Esophagus muscularis mucosa (tissue), 4 donors: ENCODE data around the gene ARHGAP8. TPM values are rescaled to one million over a fixed set of nuclear protein-coding genes. Genes with fewer than 3 reads are reported as not detected.

ENCODE experiments used
- DNase-seq: peaks from one replicate; pipeline ENCODE4 v3.0.0-alpha.2; 2017; ENCODE audit errors: extremely low spot score
- H3K27ac ChIP-seq, 4 donors: fragments of 200-600 bp; sonication (generic); replicated peaks in 1 of 4; 1 replicate in 3 of 4; 2 replicates in 1 of 4; pipeline ENCODE4 v1.5.1; 2016 to 2019; ENCODE audit warnings: mild to moderate bottlenecking in 1 of 4
- H3K27me3 ChIP-seq, 4 donors: fragments of 200-600 bp; sonication (generic); one replicate each; pipeline versions ENCODE4 v1.5.1 to v1.6.0; 2016 to 2019
- H3K36me3 ChIP-seq, 4 donors: fragments of 200-600 bp; sonication (generic); one replicate each; pipeline ENCODE4 v1.5.1; 2016 to 2019
- H3K4me1 ChIP-seq, 4 donors: fragments of 200-600 bp; sonication (generic); one replicate each; pipeline ENCODE4 v1.5.1; 2016 to 2019
- H3K4me3 ChIP-seq, 4 donors: fragments of 200-600 bp; sonication (generic); 1 replicate in 2 of 4; 2 replicates in 2 of 4; pipeline ENCODE4 v1.5.1; 2016 to 2019; ENCODE audit warnings: mild to moderate bottlenecking in 4 of 4, moderate library complexity in 1 of 4
- H3K9me3 ChIP-seq, 4 donors: fragments of 200-600 bp; sonication (generic); 1 replicate in 3 of 4; 2 replicates in 1 of 4; pipeline ENCODE4 v1.5.1; 2016 to 2019
- CTCF ChIP-seq, 3 experiments: fragments of 200-600 bp in 2 of 3; fragments of 450-650 bp in 1 of 3; sonication (generic) in 2 of 3; IDR thresholded peaks; one replicate each; pipeline ENCODE4 v1.5.1; 2017 to 2019; ENCODE audit warnings: antibody characterized with exemption in 3 of 3, mild to moderate bottlenecking in 2 of 3, moderate library complexity in 1 of 3
- EP300 ChIP-seq: sonication (generic); formaldehyde crosslinking; IDR thresholded peaks from one replicate; pipeline ENCODE4 v1.6.1; 2017; ENCODE audit warnings: antibody characterized with exemption
- POLR2A ChIP-seq: fragments of 450-650 bp; IDR thresholded peaks from one replicate; pipeline ENCODE4 v1.6.1; 2017; ENCODE audit warnings: antibody characterized with exemption, moderate library complexity, mild to moderate bottlenecking, low read depth
- POLR2AphosphoS5 ChIP-seq, 2 donors: sonication (generic); formaldehyde crosslinking; IDR thresholded peaks; one replicate each; pipeline ENCODE4 v1.6.1; 2017; ENCODE audit warnings: antibody characterized with exemption in 2 of 2
- WGBS: methylation state at CpG from one replicate; pipeline ENCODE4 v1.1.5; 2018; 5-methylcytosine and 5-hydroxymethylcytosine counted together
- intact Hi-C: fragments of 100-400 bp; cut with DNase I; formaldehyde crosslinking; loops from one replicate; pipeline ENCODE4 v1.15.1; 2023
- total RNA-seq, 4 donors: library from RNA; depleted of rRNA; stranded (reverse); fragments of >200 nt; gene quantifications; one replicate each; pipeline versions ENCODE4 v1.1.0 to v1.2.1, GENCODE V29; 2016

ARHGAP8 gene
- total RNA-seq, 4 donors from 2014 or later: 0.33 to 0.58 TPM; not detected in 2

- Histone ChIP-seq H3K36me3 (no peaks in the 10 kb centered on the region), H3K27me3 (no peaks in the 10 kb centered on the region), H3K9me3 (no peaks in the 10 kb centered on the region), H3K4me1 (peaks cover 0 to 5% (median 1%) of the 10 kb centered on the region in 4 donors), H3K27ac (no peak overlapping the region), H3K4me3 (no peak overlapping the region)
- WGBS: 84% methylated on average over 9 of the region's 13 CpGs
- no peak for DNase-seq
- TF ChIP-seq EP300 (no peak), CTCF (IDR thresholded peaks at IDR 0.05) (no peak), POLR2A (no peak), POLR2AphosphoS5 (IDR thresholded peaks at IDR 0.05) (no peak)
- intact Hi-C loops: no loop called here
These were observed 32.6 kb upstream of the ARHGAP8 start for GRCh38 chr22:44719586-44720368.

DNA sequence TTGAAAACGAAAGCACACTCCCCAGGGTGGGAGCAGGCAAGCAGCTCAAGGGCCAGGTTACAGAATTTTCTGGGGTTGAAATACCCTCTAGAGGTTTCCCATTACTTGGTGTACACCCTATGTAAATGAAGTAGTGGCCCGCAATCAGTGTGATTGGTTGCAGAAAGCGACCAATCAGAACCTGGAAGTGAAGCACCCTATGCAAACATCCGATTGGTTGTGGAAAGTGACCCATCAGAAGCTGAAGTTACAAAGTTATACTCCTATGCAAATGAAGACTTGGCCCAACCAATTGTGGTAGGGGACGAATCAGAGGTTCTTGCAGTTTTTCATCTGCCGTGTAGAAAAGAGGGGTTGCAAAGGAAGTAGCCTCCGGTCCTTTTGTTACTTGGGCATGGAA, 31.2 kb upstream of the ARHGAP8 start:
- WGBS: 94% methylated on average over 7 of the region's 7 CpGs
- TF ChIP-seq POLR2AphosphoS5 (IDR thresholded peaks at IDR 0.05) (no peak), CTCF (IDR thresholded peaks at IDR 0.05) (no peak), EP300 (no peak), POLR2A (no peak)
- H3K9me3 ChIP-seq: no peaks in the 10 kb centered on the region
- no peak overlapping the region for H3K27ac ChIP-seq
- H3K36me3 ChIP-seq: peaks cover 0 to 4% (median under 1%) of the 10 kb centered on the region in 4 donors
- DNase-seq: no peak
- no peaks in the 10 kb centered on the region for H3K4me1 ChIP-seq
- intact Hi-C loops: no loop called here
- no peaks in the 10 kb centered on the region for H3K27me3 ChIP-seq
- no peak overlapping the region for H3K4me3 ChIP-seq

- no peak overlapping the region for H3K27ac ChIP-seq
- H3K9me3 ChIP-seq: no peaks in the 10 kb centered on the region
- H3K4me1 ChIP-seq: no peaks in the 10 kb centered on the region
- DNase-seq: no peak
- no peak overlapping the region for H3K4me3 ChIP-seq
- no peak for TF ChIP-seq POLR2A
- intact Hi-C loops: no loop called here
- 88% methylated on average over 2 of the region's 2 CpGs for WGBS
- peaks cover 0 to 7% (median 2%) of the 10 kb centered on the region in 4 donors for H3K36me3 ChIP-seq
- H3K27me3 ChIP-seq: peaks cover 0 to 5% (median 0%) of the 10 kb centered on the region in 4 donors
These were observed 29.8 kb upstream of the ARHGAP8 start for GRCh38 chr22:44722611-44723010.

DNA sequence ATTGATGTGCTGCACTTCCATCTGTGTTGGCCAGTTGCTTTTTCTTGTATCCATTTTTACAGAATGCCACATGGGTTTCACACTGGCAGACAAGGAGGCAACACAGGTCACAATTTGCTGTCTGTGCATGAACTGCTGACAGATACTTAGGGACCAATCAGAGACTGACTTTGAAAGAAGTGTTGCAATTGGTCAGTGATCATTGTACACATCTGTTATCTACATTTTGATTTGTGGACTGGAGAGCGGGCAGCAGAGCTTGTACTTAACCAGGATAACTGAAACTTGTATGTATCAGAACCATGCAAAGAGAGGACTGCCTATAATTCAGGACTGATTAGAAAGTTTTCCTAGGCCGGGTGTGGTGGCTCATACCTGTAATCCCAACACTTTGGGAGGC, 28.6 kb upstream of the ARHGAP8 start:
- Histone ChIP-seq H3K4me3 (no peak overlapping the region), H3K36me3 (peaks cover 0 to 7% (median 2%) of the 10 kb centered on the region in 4 donors), H3K27ac (no peak overlapping the region), H3K9me3 (no peaks in the 10 kb centered on the region), H3K27me3 (peaks cover 0 to 12% (median 0%) of the 10 kb centered on the region in 4 donors), H3K4me1 (peaks cover 2 to 7% (median 4%) of the 10 kb centered on the region in 4 donors)
- WGBS: 97% methylated on average over 2 of the region's 2 CpGs
- TF ChIP-seq POLR2AphosphoS5 (IDR thresholded peaks at IDR 0.05) (no peak), EP300 (no peak), POLR2A (no peak), CTCF (IDR thresholded peaks at IDR 0.05) (no peak)
- DNase-seq: no peak
- intact Hi-C loops: no loop called here

GRCh38 chr22:44724416-44724815, 28.0 kb upstream of the ARHGAP8 start:
- intact Hi-C loops: no loop called here

More at GRCh38 chr22:44724416-44724815, 28.0 kb upstream of the ARHGAP8 start:
- TF ChIP-seq POLR2A: no peak
- WGBS: 90% methylated on average over 6 of the region's 6 CpGs
- Histone ChIP-seq H3K27me3 (peaks cover 0 to 18% (median 0%) of the 10 kb centered on the region in 4 donors), H3K4me1 (peaks cover 8 to 13% (median 10%) of the 10 kb centered on the region in 4 donors), H3K9me3 (no peaks in the 10 kb centered on the region), H3K36me3 (peaks cover 0 to 7% (median 2%) of the 10 kb centered on the region in 4 donors), H3K27ac (no peak overlapping the region), H3K4me3 (no peak overlapping the region)
- DNase-seq: no peak
